ENCODE results near the gene SMIM44.
"Not testable (repeated sequence)": the region's sequence is repeated elsewhere in the genome, so short reads cannot be mapped to it uniquely, and the experiment has no call there.

The SMIM44 gene

GRCh38 chr19:3511506-3512251 lies 28.4 kb upstream of the SMIM44 start:
- no peak overlapping the region for H3K4me3 ChIP-seq (ENCODE audit: control insufficient read depth, low read depth, low read length)
- no peak for TF ChIP-seq CTCF (conservative IDR thresholded peaks at IDR 0.05; ENCODE audit: control insufficient read depth, insufficient read depth, low read depth, low read length)
- no peak for DNase-seq (ENCODE audit: low read depth)

- no peak overlapping the region for H3K4me3 ChIP-seq (ENCODE audit: control insufficient read depth, low read depth, low read length)
- no peak for DNase-seq (ENCODE audit: low read depth)
- TF ChIP-seq CTCF (conservative IDR thresholded peaks at IDR 0.05; ENCODE audit: control insufficient read depth, insufficient read depth, low read depth, low read length): no peak
Observed at GRCh38 chr19:3510727-3511126, 27.5 kb upstream of the SMIM44 start.

DNA sequence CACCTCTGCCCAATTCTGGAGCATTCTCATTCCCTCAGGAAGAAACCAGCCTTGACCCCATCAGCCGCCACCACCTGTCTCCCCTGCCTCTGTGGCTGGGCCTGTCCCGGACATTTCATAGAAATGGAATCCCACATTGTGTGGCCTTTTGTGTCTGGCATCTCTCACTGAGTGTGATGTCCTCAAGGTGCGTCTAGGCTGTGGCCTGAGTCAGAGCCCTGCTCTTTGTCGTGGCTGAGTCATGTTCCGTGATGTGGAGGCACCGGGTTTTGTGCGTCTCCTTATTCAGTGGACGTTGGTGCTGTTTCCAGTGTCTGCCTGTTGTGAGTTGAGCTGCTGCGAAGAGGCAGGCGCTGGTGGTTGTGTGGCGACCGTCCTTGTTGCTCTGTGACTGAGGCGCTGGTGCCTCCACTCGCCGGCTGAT lies 26.3 kb upstream of the SMIM44 start:
- H3K4me3 ChIP-seq (ENCODE audit: control insufficient read depth, low read depth, low read length): no peak overlapping the region
- TF ChIP-seq CTCF (conservative IDR thresholded peaks at IDR 0.05; ENCODE audit: control insufficient read depth, insufficient read depth, low read depth, low read length): no peak

DNA sequence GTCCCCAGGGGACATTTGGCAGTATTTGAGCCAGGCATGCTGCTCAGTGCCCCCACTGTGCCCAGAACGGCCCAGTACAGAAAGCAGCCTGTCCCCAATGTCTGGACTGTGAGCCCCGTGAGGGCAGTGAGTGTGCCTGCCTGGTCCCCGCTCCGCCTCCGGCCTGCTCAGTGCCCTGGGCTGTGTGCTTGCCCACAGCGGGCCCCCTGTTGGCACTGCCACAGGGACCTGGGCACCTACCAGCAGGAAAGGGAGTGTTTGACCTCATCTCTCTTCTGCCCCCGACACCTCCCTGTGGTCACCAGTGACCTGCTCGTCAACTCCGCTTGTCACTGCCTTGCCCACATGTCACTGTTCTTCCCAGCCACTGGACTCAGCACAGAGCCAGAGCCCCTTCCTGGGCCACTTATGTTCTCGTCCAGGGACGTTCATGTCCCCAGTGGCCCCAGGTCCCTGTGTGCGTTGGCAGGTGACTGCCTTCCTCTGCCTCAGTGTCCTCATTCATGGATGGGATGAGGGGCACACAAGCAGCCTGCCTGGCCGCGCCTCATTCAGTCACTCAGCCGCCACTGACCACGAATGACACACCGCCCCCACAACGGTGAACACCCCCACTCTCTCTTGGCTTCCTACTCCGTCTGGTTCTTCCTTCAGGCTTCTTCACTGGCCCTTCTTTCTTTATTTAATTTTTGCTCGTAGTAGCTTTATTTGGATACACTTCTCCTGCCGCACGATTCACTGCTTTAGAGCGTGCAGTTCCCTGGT lies 25.7 kb upstream of the SMIM44 start:
- TF ChIP-seq CTCF (conservative IDR thresholded peaks at IDR 0.05; ENCODE audit: control insufficient read depth, insufficient read depth, low read depth, low read length): no peak
- H3K4me3 ChIP-seq (ENCODE audit: control insufficient read depth, low read depth, low read length): no peak overlapping the region
- no peak for DNase-seq (ENCODE audit: low read depth)

More for the DNA sequence above, 26.3 kb upstream of the SMIM44 start:
- peak; percentile 72 for DNase-seq (ENCODE audit: low read depth)

DNA sequence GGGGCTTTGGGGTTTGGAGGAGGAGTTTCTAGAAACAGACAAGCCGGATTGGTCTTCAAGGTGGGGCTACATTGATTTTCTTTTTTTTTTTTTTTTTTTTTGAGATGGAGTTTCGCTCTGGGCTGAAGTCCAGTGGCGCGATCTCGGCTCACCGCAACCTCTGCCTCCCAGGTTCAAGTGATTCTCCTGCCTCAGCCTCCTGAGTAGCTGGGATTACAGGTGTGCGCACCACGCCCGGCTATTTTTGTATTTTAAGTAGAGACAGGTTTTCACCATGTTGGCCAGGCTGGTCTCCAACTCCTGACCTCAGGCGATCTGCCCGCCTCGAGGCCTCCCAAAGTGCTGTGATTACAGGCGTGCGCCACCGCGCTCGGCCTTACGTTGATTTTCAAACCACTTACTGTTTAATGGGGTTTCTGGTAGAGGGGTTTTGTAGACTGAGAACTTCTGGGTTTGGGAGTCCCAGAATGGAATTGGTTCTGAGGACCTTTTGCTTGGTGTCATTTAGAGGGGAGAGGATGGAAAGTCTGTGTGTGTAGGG lies 24.9 kb upstream of the SMIM44 start:
- not testable (repeated sequence) for H3K4me3 ChIP-seq (ENCODE audit: control insufficient read depth, low read depth, low read length); DNase-seq (ENCODE audit: low read depth)

DNA sequence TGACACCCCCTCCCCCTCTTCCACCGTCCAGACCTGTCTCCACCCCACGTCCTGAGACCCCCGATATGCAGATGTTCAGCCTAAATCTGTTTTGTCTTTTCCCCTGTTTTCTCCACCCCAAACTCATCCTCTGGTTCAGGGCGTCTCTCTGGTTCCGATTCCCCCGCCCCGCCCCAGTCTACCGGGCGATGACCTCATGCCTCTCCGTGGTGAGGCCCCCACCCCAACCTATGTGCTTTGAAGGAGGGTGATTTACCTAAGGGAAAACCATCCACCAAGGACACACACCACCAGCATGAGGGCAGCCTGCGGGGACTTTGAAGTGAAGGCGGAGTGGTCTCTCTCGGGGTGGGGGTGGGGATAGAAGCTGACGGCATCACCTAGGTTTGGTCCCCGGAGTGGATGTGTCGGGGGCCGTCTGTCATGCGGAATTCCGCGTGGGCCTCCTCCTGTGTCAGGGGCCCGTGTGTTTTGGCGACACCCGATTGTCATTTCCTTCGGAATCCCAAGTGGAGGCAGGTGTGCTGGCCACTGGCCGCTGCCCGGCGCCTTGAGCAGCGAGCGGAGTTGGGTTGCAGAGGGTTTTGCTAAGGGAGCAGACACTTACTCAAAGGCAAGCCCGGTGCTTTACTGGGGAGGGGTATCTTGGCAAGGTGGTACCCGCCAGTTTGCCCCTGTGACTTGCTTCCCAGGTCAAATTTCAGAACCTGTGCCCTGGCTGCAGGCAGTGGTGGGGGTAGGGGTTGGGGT lies 24.3 kb upstream of the SMIM44 start:
- TF ChIP-seq CTCF (conservative IDR thresholded peaks at IDR 0.05; ENCODE audit: control insufficient read depth, insufficient read depth, low read depth, low read length): no peak
- H3K4me3 ChIP-seq (ENCODE audit: control insufficient read depth, low read depth, low read length): peak overlapping the region; percentile 77
- no peak for DNase-seq (ENCODE audit: low read depth)
